BE2C (cell line): Measurements from ENCODE around the gene CBFA2T3.

Experiments used
- DNase-seq: peaks from one replicate; pipeline ENCODE4 v3.0.0-alpha.2; 2020
- H3K27me3 ChIP-seq: fragments of 250-450 bp; sonication (Bioruptor Pico); 2 replicates; pipeline ENCODE4 v1.5.1; 2020; ENCODE audit warnings: mild to moderate bottlenecking
- H3K36me3 ChIP-seq: fragments of 250-450 bp; sonication (Bioruptor Pico); 2 replicates; pipeline ENCODE4 v1.5.1; 2020; ENCODE audit warnings: mild to moderate bottlenecking
- H3K4me1 ChIP-seq: fragments of 250-450 bp; sonication (Bioruptor Pico); 2 replicates; pipeline ENCODE4 v1.5.1; 2020
- H3K4me3 ChIP-seq: 2 replicates; pipeline ENCODE4 v1.5.1; 2011; ENCODE audit warnings: low read depth, low read length
- H3K9me3 ChIP-seq: fragments of 250-450 bp; sonication (Bioruptor Pico); 2 replicates; pipeline ENCODE4 v1.5.1; 2020
- CTCF ChIP-seq: IDR thresholded peaks from 2 replicates; pipeline ENCODE4 v1.5.1; 2012; ENCODE audit warnings: mild to moderate bottlenecking, low read depth, low read length

Gene CBFA2T3

DNA sequence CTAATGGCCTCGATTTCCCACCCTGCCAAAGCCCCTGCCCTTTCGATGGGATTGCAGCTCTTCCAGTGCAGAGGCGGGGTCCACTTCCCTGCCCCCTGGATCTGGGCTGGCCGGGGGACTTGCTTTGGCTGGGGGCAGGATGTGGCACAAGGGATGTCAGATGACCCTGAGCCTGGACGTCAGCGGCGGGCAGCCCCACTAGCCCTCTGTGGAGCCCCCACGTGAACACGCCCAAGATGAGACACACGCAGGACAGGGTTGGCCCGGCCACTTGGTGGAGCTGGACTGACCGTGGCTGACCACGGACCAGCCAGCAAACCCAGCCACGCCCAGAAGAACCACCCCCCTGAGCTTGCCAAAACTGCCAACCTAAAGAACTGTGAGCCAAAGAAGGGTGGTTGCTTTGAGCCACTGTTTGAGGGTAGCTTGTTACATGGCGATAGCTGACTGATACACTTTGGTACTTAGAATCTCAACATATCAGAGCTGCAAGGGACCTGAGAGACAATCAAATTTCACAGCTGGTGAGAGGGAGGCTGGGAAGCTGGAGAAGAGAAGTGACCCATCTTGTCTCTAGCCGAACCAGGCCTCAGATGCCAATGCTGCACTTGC, 63.9 kb downstream of the CBFA2T3 start:
- DNase-seq: no peak
- Histone ChIP-seq H3K4me1 (peaks cover 5% of the 10 kb centered on the region), H3K4me3 (no peak overlapping the region), H3K36me3 (no peaks in the 10 kb centered on the region), H3K9me3 (no peaks in the 10 kb centered on the region), H3K27me3 (peaks cover 13% of the 10 kb centered on the region)
- no peak for TF ChIP-seq CTCF

DNA sequence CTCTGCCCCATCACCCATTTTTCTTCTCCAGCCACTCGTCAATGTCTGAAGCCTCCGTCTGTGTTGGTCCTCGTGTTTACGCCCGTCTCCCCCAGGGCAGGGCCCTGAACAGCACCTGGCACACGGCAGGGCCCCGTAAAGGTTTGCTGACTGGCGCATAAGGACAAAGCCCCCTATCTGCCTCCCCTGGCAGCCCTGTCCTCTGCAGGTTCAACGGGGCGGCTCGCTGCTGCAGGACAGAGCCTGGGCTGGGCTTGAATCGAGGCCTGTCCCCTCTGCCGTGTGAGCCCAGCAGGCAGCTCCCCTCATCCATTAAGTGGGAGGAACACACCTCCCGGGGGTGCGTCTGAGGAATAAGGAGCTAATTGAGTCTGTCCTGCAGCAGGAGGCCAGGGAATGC, 64.5 kb downstream of the CBFA2T3 start:
- no peak for DNase-seq
- peaks cover 13% of the 10 kb centered on the region for H3K27me3 ChIP-seq
- H3K4me1 ChIP-seq: peaks cover 5% of the 10 kb centered on the region
- H3K36me3 ChIP-seq: no peaks in the 10 kb centered on the region
- H3K4me3 ChIP-seq: no peak overlapping the region
- no peak for TF ChIP-seq CTCF
- H3K9me3 ChIP-seq: no peaks in the 10 kb centered on the region

DNA sequence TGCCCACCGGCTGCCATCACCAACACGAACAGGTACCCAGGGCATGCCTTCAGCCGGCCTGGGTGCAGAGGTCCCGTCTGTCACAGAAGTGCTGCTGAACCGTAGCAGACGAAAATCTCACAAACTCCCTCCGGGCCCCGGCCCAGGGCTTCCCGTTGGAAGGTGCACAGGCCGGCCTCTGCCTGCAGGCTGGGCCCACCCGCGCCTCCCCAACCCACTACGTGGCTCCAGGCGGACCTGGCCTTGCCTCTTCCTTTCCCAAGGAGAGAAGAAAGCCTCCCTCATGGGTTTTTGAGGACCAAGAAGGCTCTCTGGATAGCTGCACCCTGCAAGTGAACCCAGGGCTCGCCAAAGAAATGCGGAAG, 65.1 kb downstream of the CBFA2T3 start:
- Histone ChIP-seq H3K27me3 (peaks cover 13% of the 10 kb centered on the region), H3K4me3 (no peak overlapping the region), H3K9me3 (no peaks in the 10 kb centered on the region), H3K4me1 (peaks cover 5% of the 10 kb centered on the region), H3K36me3 (no peaks in the 10 kb centered on the region)
- no peak for DNase-seq
- no peak for TF ChIP-seq CTCF

DNA sequence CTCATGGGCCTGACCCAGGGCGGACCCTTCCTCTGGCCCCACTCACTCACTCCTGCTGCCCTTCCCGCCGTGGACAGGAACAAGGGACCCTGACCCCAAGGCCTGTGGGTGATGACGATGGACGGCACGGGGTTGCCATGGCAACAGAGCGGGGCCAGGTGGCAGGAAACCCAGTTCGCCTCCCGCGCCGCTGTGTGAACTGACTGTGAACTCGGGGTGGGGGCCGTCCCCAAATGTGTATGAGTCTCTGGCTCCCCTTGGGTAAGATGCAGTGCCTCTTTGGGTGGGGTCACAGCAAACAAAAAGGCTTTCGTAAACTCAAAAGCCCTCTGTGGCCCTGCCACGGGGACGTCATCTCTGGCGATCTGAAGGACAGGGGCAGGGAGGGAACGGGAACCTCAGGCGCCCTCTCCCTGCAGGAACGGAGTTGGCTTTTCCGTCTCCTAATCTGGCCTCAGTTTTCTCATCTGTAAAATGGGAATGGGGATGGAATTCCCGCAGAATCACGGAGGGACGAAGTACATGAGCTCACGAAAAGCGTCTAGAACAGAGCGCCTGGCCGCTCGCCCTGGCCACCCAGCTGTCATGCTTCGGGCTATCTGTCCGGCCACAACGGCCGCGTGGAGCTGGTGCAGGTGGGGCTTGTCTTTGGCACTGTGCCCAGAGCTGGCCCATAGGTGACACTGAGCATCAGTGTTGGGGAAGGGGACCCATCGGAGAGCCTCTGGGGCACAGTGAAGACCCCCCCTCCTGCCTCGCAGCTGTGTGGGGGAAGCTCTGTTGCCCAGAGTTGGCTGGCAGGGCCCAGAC, 65.7 kb downstream of the CBFA2T3 start:
- no peak for TF ChIP-seq CTCF
- Histone ChIP-seq H3K4me3 (no peak overlapping the region), H3K4me1 (peaks cover 5% of the 10 kb centered on the region), H3K36me3 (no peaks in the 10 kb centered on the region), H3K27me3 (peaks cover 13% of the 10 kb centered on the region), H3K9me3 (no peaks in the 10 kb centered on the region)
- no peak for DNase-seq

DNA sequence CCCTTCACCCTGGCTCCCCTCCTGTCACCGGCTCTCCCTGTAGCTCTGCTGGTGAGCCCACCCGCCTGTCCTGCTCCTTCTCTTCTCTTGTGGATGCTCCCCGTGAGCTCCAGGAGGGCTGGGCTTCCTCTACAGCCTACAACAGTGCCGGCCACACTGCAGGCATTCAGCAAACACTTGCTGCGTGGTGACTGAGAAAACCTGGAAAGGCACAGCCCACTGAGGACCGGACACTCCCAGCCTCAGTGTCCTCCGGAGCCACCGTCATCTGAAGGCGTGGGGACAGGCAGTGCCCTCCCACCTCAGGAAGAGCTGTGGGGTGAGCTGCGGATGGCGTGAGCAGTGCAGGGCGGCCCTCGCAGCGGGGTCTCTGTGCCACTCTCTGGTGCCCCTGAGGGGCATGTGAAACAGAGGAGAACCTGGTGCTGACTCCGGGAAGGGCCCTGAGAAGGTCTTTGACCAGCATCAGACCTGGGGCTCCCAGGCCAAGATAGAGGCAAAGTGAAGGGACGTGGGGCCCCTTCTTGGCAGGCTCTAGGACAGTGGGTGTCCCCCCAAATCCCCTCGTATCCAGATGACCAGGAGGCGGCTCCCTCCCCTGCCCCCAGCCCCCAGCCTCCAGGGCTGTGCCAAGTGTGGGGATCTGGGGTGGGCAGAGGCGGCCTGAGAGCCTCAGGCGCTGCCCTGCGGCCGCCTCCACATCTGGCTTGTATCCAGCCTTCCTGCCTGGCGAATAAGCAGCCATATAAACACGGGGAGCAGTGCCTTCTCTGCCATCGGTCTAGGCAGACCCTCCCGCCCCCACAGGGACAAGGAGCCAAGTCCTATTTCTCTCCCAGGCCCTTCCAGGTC, 66.5 kb downstream of the CBFA2T3 start:
- TF ChIP-seq CTCF: no peak
- peaks cover 5% of the 10 kb centered on the region for H3K4me1 ChIP-seq

More for the DNA sequence above, 66.5 kb downstream of the CBFA2T3 start:
- no peaks in the 10 kb centered on the region for H3K36me3 ChIP-seq
- H3K27me3 ChIP-seq: peaks cover 13% of the 10 kb centered on the region
- no peaks in the 10 kb centered on the region for H3K9me3 ChIP-seq
- DNase-seq: no peak
- no peak overlapping the region for H3K4me3 ChIP-seq
